Spleen (tissue), 11 donors: ENCODE data around the gene MICU1. TPM values are rescaled to one million over a fixed set of nuclear protein-coding genes. Genes with fewer than 3 reads are reported as not detected.
A peak's percentile ranks its signal among the peaks of the same experiment; 100 is the strongest.
"Not testable (repeated sequence)": the region's sequence is repeated elsewhere in the genome, so short reads cannot be mapped to it uniquely, and the experiment has no call there.

Experiments
- DNase-seq: peaks from one replicate; pipeline ENCODE4 v3.0.0-alpha.2; 2020
- H3K27ac ChIP-seq, 8 donors: fragments of 200-600 bp; sonication (generic) in 7 of 8; 1 replicate in 4 of 8; 2 replicates in 4 of 8; pipeline versions ENCODE4 v1.5.0 to v1.8.0; 2016 to 2021; ENCODE audit warnings: inconsistent platforms in 4 of 8, mild to moderate bottlenecking in 4 of 8, moderate library complexity in 1 of 8
- H3K27me3 ChIP-seq, 7 donors: fragments of 200-600 bp; sonication (generic) in 6 of 7; replicated peaks in 1 of 7; 1 replicate in 4 of 7; 2 replicates in 3 of 7; pipeline versions ENCODE4 v1.5.0 to v1.8.0; 2016 to 2021; ENCODE audit warnings: inconsistent platforms in 3 of 7, mild to moderate bottlenecking in 1 of 7
- H3K36me3 ChIP-seq, 6 donors: fragments of 200-600 bp; sonication (generic) in 5 of 6; 1 replicate in 4 of 6; 2 replicates in 2 of 6; pipeline versions ENCODE4 v1.5.0 to v1.8.0; 2016 to 2021; ENCODE audit warnings: inconsistent platforms in 2 of 6
- H3K4me1 ChIP-seq, 6 donors: fragments of 200-600 bp; sonication (generic) in 5 of 6; 1 replicate in 3 of 6; 2 replicates in 3 of 6; pipeline versions ENCODE4 v1.5.0 to v1.8.0; 2016 to 2021; ENCODE audit warnings: inconsistent platforms in 3 of 6
- H3K4me3 ChIP-seq, 8 donors: fragments of 200-600 bp; sonication (generic) in 7 of 8; 1 replicate in 4 of 8; 2 replicates in 4 of 8; pipeline versions ENCODE4 v1.5.0 to v1.8.0; 2016 to 2021; ENCODE audit warnings: inconsistent platforms in 4 of 8, mild to moderate bottlenecking in 4 of 8, moderate library complexity in 2 of 8
- H3K9me3 ChIP-seq, 8 donors: fragments of 200-600 bp; sonication (generic) in 7 of 8; 1 replicate in 4 of 8; 2 replicates in 4 of 8; pipeline versions ENCODE4 v1.5.0 to v1.8.0; 2016 to 2021; ENCODE audit warnings: inconsistent platforms in 4 of 8
- CTCF ChIP-seq, 11 experiments: fragments of 200-600 bp in 7 of 11; fragments of 450-650 bp in 4 of 11; sonication (generic) in 4 of 11; IDR thresholded peaks in 8 of 11; conservative IDR thresholded peaks in 3 of 11; 1 replicate in 7 of 11; 2 replicates in 4 of 11; pipeline versions ENCODE4 v1.4.0 to v1.8.0; 2016 to 2021; ENCODE audit warnings: antibody characterized with exemption in 11 of 11, inconsistent platforms in 4 of 11, mild to moderate bottlenecking in 1 of 11
- POLR2A ChIP-seq, 3 donors: fragments of 450-650 bp; IDR thresholded peaks; one replicate each; pipeline ENCODE4 v1.5.1; 2017; ENCODE audit warnings: antibody characterized with exemption in 3 of 3, mild to moderate bottlenecking in 1 of 3
- POLR2AphosphoS5 ChIP-seq, 3 donors: sonication (generic); formaldehyde crosslinking; IDR thresholded peaks; one replicate each; pipeline ENCODE4 v1.5.1; 2017; ENCODE audit warnings: antibody characterized with exemption in 3 of 3
- WGBS, 5 donors: extraction: QIAGEN DNeasy Blood & Tissue Kit in 3 of 5; methylation state at CpG; one replicate each; pipeline versions ENCODE4 v1.1.5 to v1.1.7; 2013 to 2018; 5-methylcytosine and 5-hydroxymethylcytosine counted together
- intact Hi-C: fragments of 100-400 bp; cut with DNase I; formaldehyde crosslinking; loops from one replicate; pipeline ENCODE4 v1.15.0; 2023; ENCODE audit warnings: low total_unique reads
- polyA plus RNA-seq, 3 donors: library from polyadenylated mRNA; stranded (reverse); fragments of 200-250 nt; gene quantifications; one replicate each; pipeline ENCODE4 v1.2.1, GENCODE V29; 2013
- total RNA-seq, 7 donors: library from RNA; depleted of rRNA in 3 of 7; stranded (reverse); fragments of >200 nt in 3 of 7; fragmentation: NEBNext Ultra II Directional in 4 of 7; extraction: Animal tissue kit (Norgen Biotek cat#: 25700) in 4 of 7; gene quantifications; one replicate each; pipeline versions ENCODE4 v1.1.0 to v1.2.1, GENCODE V29; 2016 to 2021
- donor health status: healthy with polysubstance abuse.
- donor health status: DM: no; HTN: no; CAD: no; lungs with moderate emphysema.
- donor health status: DM: no; HTN: no; CAD: no.
- donor health status: Bipolar disorder and iron deficiency.
- donor health status: healthy.
- donor health status: DM: no; HTN: no; CAD: no.
- donor health status: DM: yes; HTN: yes; CAD: no.

Gene MICU1
- total and polyA plus RNA-seq, 10 donors: 16.4 to 58.4 (median 46.5) TPM

DNA sequence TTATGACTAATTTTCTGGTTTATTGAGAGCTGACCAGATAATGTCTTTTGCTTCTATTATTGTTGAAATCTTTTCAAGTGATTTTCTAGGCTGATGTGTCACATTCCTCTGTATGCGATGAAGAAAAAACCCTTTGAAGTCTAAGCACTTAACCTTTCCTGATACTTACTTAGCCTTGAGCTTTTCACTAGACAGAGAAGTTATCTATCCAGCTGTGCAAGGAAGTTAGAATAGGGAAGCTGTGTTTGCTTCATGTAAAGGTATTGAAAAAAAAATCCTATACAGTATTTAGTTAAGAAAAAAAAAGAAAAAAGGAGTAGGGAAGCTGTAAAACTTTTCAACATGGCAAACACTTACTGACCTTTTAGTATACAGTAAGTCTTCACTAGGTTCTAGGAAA is 153.6 kb downstream of the MICU1 start:
- peak overlapping the region in 1 of 8 donors; percentile 34 for H3K27ac ChIP-seq
- no peak for DNase-seq
- WGBS, 5 donors: 86 to 95% (median 93%) methylated on average over 1 of the region's 1 CpG
- peaks cover 0 to 8% (median 0%) of the 10 kb centered on the region in 6 donors for H3K4me1 ChIP-seq
- peaks cover 0 to 6% (median 0%) of the 10 kb centered on the region in 8 donors for H3K9me3 ChIP-seq
- intact Hi-C loops: no loop called here
- no peaks in the 10 kb centered on the region for H3K27me3 ChIP-seq
- H3K36me3 ChIP-seq: peaks cover 0 to 84% (median 34%) of the 10 kb centered on the region in 6 donors
- no peak for TF ChIP-seq CTCF (IDR thresholded peaks at IDR 0.05 in 8 of 11, conservative IDR thresholded peaks at IDR 0.05 in 3 of 11)
- no peak for TF ChIP-seq POLR2A (IDR thresholded peaks at IDR 0.05)
- no peak for TF ChIP-seq POLR2AphosphoS5 (IDR thresholded peaks at IDR 0.05)
- H3K4me3 ChIP-seq: no peak overlapping the region

DNA sequence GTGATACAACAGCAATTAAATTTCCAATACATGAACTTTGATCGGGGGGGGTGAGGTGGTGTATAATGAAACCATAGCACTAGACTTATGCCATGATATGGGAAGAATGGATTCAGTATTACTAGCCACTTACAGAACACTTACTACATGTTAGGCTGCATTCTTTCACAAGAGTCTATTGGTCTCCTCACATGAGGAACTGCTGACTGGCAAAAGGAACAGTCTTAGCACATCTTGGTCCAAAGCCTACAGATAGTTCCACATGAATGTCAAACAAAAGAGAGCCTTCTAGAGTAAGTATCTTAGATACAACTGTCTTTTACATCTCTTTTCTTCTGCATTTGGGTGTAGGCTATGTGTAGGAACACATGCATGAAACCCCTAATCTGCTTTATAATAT is 155.2 kb downstream of the MICU1 start:
- H3K36me3 ChIP-seq: peaks cover 0 to 68% (median 23%) of the 10 kb centered on the region in 6 donors
- no peak for TF ChIP-seq POLR2A (IDR thresholded peaks at IDR 0.05)
- no peak for TF ChIP-seq POLR2AphosphoS5 (IDR thresholded peaks at IDR 0.05)
- TF ChIP-seq CTCF (IDR thresholded peaks at IDR 0.05 in 8 of 11, conservative IDR thresholded peaks at IDR 0.05 in 3 of 11): no peak
- peak overlapping the region in 4 of 8 donors; percentile 69 to 77 (median 70) for H3K27ac ChIP-seq
- 77 to 100% (median 93%) methylated on average over 1 of the region's 1 CpG for WGBS, 5 donors
- intact Hi-C loops: no loop called here
- H3K4me3 ChIP-seq: no peak overlapping the region
- no peaks in the 10 kb centered on the region for H3K27me3 ChIP-seq
- H3K4me1 ChIP-seq: peaks cover 0 to 8% (median 0%) of the 10 kb centered on the region in 6 donors
- no peak for DNase-seq
- H3K9me3 ChIP-seq: peaks cover 0 to 6% (median 0%) of the 10 kb centered on the region in 8 donors

GRCh38 chr10:72467064-72467463 is 158.8 kb downstream of the MICU1 start:
- H3K4me1 ChIP-seq, H3K9me3 ChIP-seq, H3K27me3 ChIP-seq, intact Hi-C loops, DNase-seq, H3K4me3 ChIP-seq: not testable (repeated sequence)
- Histone ChIP-seq H3K27ac (peak overlapping the region in 1 of 8 donors; percentile 62), H3K36me3 (peaks cover 0 to 47% (median under 1%) of the 10 kb centered on the region in 6 donors)
- WGBS, 5 donors: 80 to 99% (median 87%) methylated on average over 7 of the region's 7 CpGs

GRCh38 chr10:72466018-72466417 is 159.9 kb downstream of the MICU1 start:
- peaks cover 0 to 5% (median 0%) of the 10 kb centered on the region in 8 donors for H3K9me3 ChIP-seq
- WGBS, 5 donors: 75 to 94% (median 88%) methylated on average over 4 of the region's 4 CpGs
- no peak for DNase-seq
- H3K4me3 ChIP-seq: no peak overlapping the region
- peaks cover 0 to 47% (median 0%) of the 10 kb centered on the region in 6 donors for H3K36me3 ChIP-seq
- no peaks in the 10 kb centered on the region for H3K27me3 ChIP-seq
- H3K4me1 ChIP-seq: peaks cover 0 to 8% (median 0%) of the 10 kb centered on the region in 6 donors
- TF ChIP-seq POLR2AphosphoS5 (IDR thresholded peaks at IDR 0.05) (no peak), POLR2A (IDR thresholded peaks at IDR 0.05) (no peak), CTCF (IDR thresholded peaks at IDR 0.05 in 8 of 11, conservative IDR thresholded peaks at IDR 0.05 in 3 of 11) (no peak)
- intact Hi-C loops: no loop called here
- no peak overlapping the region for H3K27ac ChIP-seq

DNA sequence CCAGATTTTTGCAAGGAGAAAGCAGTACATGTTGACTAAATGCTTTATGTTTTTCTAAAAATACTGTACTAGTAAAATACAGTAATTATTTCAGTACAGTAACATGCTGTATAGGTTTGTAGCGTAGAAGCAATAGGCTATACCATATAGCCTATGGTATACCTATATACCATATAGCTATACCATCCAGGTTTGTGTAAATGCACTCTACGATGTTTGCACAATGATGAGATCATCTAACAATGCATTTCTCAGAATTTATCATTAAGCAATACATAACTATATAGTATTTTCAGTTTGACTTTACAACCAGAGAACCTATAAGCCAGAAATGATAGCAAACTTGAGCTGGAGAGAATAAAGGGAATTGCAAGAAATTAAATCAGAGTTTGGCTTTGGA is 161.4 kb downstream of the MICU1 start:
- Histone ChIP-seq H3K27ac (no peak overlapping the region), H3K36me3 (peaks cover 0 to 37% (median 0%) of the 10 kb centered on the region in 6 donors), H3K4me1 (peaks cover 0 to 1% (median 0%) of the 10 kb centered on the region in 6 donors), H3K27me3 (no peaks in the 10 kb centered on the region), H3K4me3 (no peak overlapping the region), H3K9me3 (no peaks in the 10 kb centered on the region)
- intact Hi-C loops: no loop called here
- 59 to 89% (median 65%) methylated on average over 2 of the region's 2 CpGs for WGBS, 5 donors
- no peak for DNase-seq
- TF ChIP-seq CTCF (IDR thresholded peaks at IDR 0.05 in 8 of 11, conservative IDR thresholded peaks at IDR 0.05 in 3 of 11) (no peak), POLR2A (IDR thresholded peaks at IDR 0.05) (no peak), POLR2AphosphoS5 (IDR thresholded peaks at IDR 0.05) (no peak)
